ENCODE results near the gene SYNE1. TPM values are rescaled to one million over a fixed set of nuclear protein-coding genes. Genes with fewer than 3 reads are reported as not detected.

Gene SYNE1
- total and polyA plus RNA-seq, 8 donors = 12.8 to 279 (median 108) TPM

- Histone ChIP-seq H3K9me3 (no peaks in the 10 kb centered on the region), H3K36me3 (peaks cover 6 to 32% (median 29%) of the 10 kb centered on the region in 4 donors), H3K4me3 (no peak overlapping the region), H3K27me3 (no peaks in the 10 kb centered on the region), H3K27ac (no peak overlapping the region), H3K4me1 (peaks cover 9 to 57% (median 36%) of the 10 kb centered on the region in 4 donors)
- intact Hi-C loops (cut with DNase I; ENCODE audit: low total_unique reads) = no loop called here
- 50 to 60% (median 53%) methylated on average over 9 of the region's 9 CpGs for WGBS, 5 donors
- TF ChIP-seq CTCF (IDR thresholded peaks at IDR 0.05) = peak in 5 of 7 experiments; percentile 25 to 46 (median 41)
- TF ChIP-seq EP300 (IDR thresholded peaks at IDR 0.05) = no peak
- no peak for TF ChIP-seq POLR2AphosphoS5 (IDR thresholded peaks at IDR 0.05)
- no peak for TF ChIP-seq POLR2A (IDR thresholded peaks at IDR 0.05)
- peak in 1 of 2 donors; percentile 52 for DNase-seq
Measured at GRCh38 chr6:152267967-152268845, 369.0 kb downstream of the SYNE1 start.

- Histone ChIP-seq H3K27ac (no peak overlapping the region), H3K4me3 (no peak overlapping the region), H3K36me3 (peaks cover 6 to 51% (median 41%) of the 10 kb centered on the region in 4 donors), H3K27me3 (no peaks in the 10 kb centered on the region), H3K9me3 (no peaks in the 10 kb centered on the region), H3K4me1 (peaks cover 0 to 32% (median 14%) of the 10 kb centered on the region in 4 donors)
- no peak for DNase-seq
- WGBS, 5 donors = 10 to 32% (median 20%) methylated on average over 2 of the region's 2 CpGs
- intact Hi-C loops (cut with DNase I; ENCODE audit: low total_unique reads) = no loop called here
- TF ChIP-seq EP300 (IDR thresholded peaks at IDR 0.05) (no peak), CTCF (IDR thresholded peaks at IDR 0.05) (no peak), POLR2A (IDR thresholded peaks at IDR 0.05) (no peak), POLR2AphosphoS5 (IDR thresholded peaks at IDR 0.05) (no peak)
Measured at GRCh38 chr6:152265651-152266050, 371.5 kb downstream of the SYNE1 start.

DNA sequence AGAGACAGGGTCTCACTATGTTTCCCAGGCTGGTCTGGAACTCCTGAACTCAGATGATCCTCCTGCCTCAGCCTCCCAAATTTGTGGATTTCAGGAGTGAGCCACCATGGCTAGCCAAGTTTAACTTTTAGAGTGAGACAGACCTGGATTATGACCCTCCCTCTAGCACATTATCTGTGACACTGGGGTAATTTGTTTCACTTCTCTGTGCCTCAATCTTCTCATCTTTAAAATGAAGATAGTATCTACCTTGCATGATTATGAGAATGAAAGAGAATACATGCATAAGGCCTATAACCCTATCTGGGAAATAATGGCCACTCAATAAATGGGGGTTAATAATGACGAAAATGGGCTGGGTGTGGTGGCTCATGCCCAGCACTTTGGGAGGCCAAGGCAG, 373.6 kb downstream of the SYNE1 start:
- Histone ChIP-seq H3K4me1 (peaks cover 0 to 28% (median 13%) of the 10 kb centered on the region in 4 donors), H3K4me3 (no peak overlapping the region), H3K36me3 (peaks cover 11 to 64% (median 52%) of the 10 kb centered on the region in 4 donors), H3K27ac (no peak overlapping the region), H3K27me3 (no peaks in the 10 kb centered on the region), H3K9me3 (no peaks in the 10 kb centered on the region)
- WGBS, 5 donors = 42 to 100% (median 93%) methylated on average over 1 of the region's 1 CpG
- no peak for DNase-seq
- intact Hi-C loops (cut with DNase I; ENCODE audit: low total_unique reads) = no loop called here
- TF ChIP-seq EP300 (IDR thresholded peaks at IDR 0.05) (no peak), POLR2A (IDR thresholded peaks at IDR 0.05) (no peak), POLR2AphosphoS5 (IDR thresholded peaks at IDR 0.05) (no peak), CTCF (IDR thresholded peaks at IDR 0.05) (no peak)

GRCh38 chr6:152261179-152261578, 376.0 kb downstream of the SYNE1 start:
- no peaks in the 10 kb centered on the region for H3K27me3 ChIP-seq
- no peak for TF ChIP-seq CTCF (IDR thresholded peaks at IDR 0.05)
- no peak for TF ChIP-seq POLR2A (IDR thresholded peaks at IDR 0.05)
- TF ChIP-seq POLR2AphosphoS5 (IDR thresholded peaks at IDR 0.05) = no peak
- no peak for TF ChIP-seq EP300 (IDR thresholded peaks at IDR 0.05)
- H3K9me3 ChIP-seq = no peaks in the 10 kb centered on the region
- peaks cover 11 to 70% (median 65%) of the 10 kb centered on the region in 4 donors for H3K36me3 ChIP-seq
- H3K27ac ChIP-seq = no peak overlapping the region
- H3K4me1 ChIP-seq = peaks cover 0 to 9% (median 5%) of the 10 kb centered on the region in 4 donors
- WGBS, 5 donors = 84 to 91% (median 90%) methylated on average over 4 of the region's 4 CpGs
- intact Hi-C loops (cut with DNase I; ENCODE audit: low total_unique reads) = no loop called here
- no peak for DNase-seq
- H3K4me3 ChIP-seq = no peak overlapping the region
